HepG2 (cell line): Measurements from ENCODE around the gene GLI3. TPM values are rescaled to one million over a fixed set of nuclear protein-coding genes. Genes with fewer than 3 reads are reported as not detected.

ENCODE experiments used
- ATAC-seq: fragments of 200-7000 bp; cut with Tn5 transposase; 3 replicates; pipeline ENCODE4 v1.9.1; 2020; ENCODE audit warnings: mild to moderate bottlenecking, moderate library complexity
- BruUV-seq: library from RNA; stranded (reverse); fragments of 400-500 nt; replicated peaks from 2 replicates; lab custom pipeline; 2021; lab: Mats Ljungman, UMichigan
- CTCF ChIA-PET: fragments of 300-600 bp; formaldehyde crosslinking; extraction: SDS; loops from one replicate; lab custom pipeline; 2021; ENCODE audit warnings: low total read pairs, inconsistent platforms, low intra/inter-chr PET ratio; lab: Yijun Ruan, JAX
- POLR2A ChIA-PET: fragments of 350-600 bp; sonication (Branson Sonifier 250); formaldehyde crosslinking; loops from one replicate; lab custom pipeline; 2020; ENCODE audit warnings: antibody characterized with exemption, inconsistent platforms; lab: Yijun Ruan, JAX
- DNase-seq: peaks from one replicate; pipeline ENCODE4 v3.0.0-alpha.2; 2015; ENCODE audit warnings: low spot score
- FAIRE-seq: peaks from 3 replicates; lab custom pipeline; 2011; peaks lifted over from hg19 to GRCh38; lab: Jason Lieb, UNC
- H2AFZ ChIP-seq: one replicate; pipeline ENCODE4 v1.6.1; 2011; ENCODE audit warnings: low read length, inconsistent platforms
- H3K27ac ChIP-seq: fragments of 300-600 bp; 3 replicates; pipeline ENCODE4 v1.8.0; 2011; ENCODE audit warnings: mixed run types, mild to moderate bottlenecking, mixed read lengths, low read length, inconsistent platforms; ENCODE audit not compliant: insufficient read depth; ENCODE audit errors: extremely low read length
- H3K27me3 ChIP-seq, 2 experiments: fragments of 200-600 bp in 1 of 2; 2 replicates in 1 of 2; 3 replicates in 1 of 2; pipeline versions ENCODE4 v1.6.0 to v1.8.0; 2011; ENCODE audit warnings: low read length in 2 of 2, mild to moderate bottlenecking in 2 of 2, moderate library complexity in 2 of 2, inconsistent platforms in 1 of 2; ENCODE audit not compliant: insufficient read depth in 2 of 2, control insufficient read depth in 1 of 2
- H3K36me3 ChIP-seq, 2 experiments: fragments of 200-600 bp in 1 of 2; replicated peaks in 1 of 2; 2 replicates in 1 of 2; 3 replicates in 1 of 2; pipeline versions ENCODE4 v1.5.1 to v1.8.0; 2011; ENCODE audit warnings: low read length in 2 of 2, inconsistent platforms in 1 of 2; ENCODE audit not compliant: insufficient read depth in 2 of 2, control insufficient read depth in 1 of 2
- H3K4me1 ChIP-seq: 2 replicates; pipeline ENCODE4 v1.5.1; 2012; ENCODE audit warnings: low read length, inconsistent platforms; ENCODE audit not compliant: insufficient read depth
- H3K4me2 ChIP-seq: 2 replicates; pipeline ENCODE4 v1.6.0; 2011; ENCODE audit warnings: low read depth, low read length, inconsistent platforms
- H3K4me3 ChIP-seq, 3 experiments: fragments of 200-600 bp in 1 of 3; sonication (generic), shearing (Covaris generic) in 1 of 3; replicated peaks in 1 of 3; 2 replicates each; pipeline ENCODE4 v1.5.1; 2011 to 2016; ENCODE audit warnings: low read length in 3 of 3, inconsistent platforms in 2 of 3, low read depth in 2 of 3, mild to moderate bottlenecking in 2 of 3, control low read depth in 1 of 3, mixed read lengths in 1 of 3; ENCODE audit not compliant: insufficient read depth in 1 of 3
- H3K79me2 ChIP-seq: one replicate; pipeline ENCODE4 v1.6.1; 2011; ENCODE audit warnings: low read length, inconsistent platforms; ENCODE audit not compliant: insufficient read depth
- H3K9ac ChIP-seq: 2 replicates; pipeline ENCODE4 v1.6.0; 2011; ENCODE audit warnings: mild to moderate bottlenecking, low read depth, low read length, inconsistent platforms; ENCODE audit not compliant: insufficient read depth
- H3K9me3 ChIP-seq: 2 replicates; pipeline ENCODE4 v1.5.1; 2012; ENCODE audit warnings: mild to moderate bottlenecking, low read length
- H4K20me1 ChIP-seq: 2 replicates; pipeline ENCODE4 v1.6.0; 2011; ENCODE audit warnings: inconsistent platforms, mild to moderate bottlenecking, low read length, moderate library complexity; ENCODE audit not compliant: insufficient read depth
- ATAD3A ChIP-seq: sonication (generic); formaldehyde crosslinking; IDR thresholded peaks from 2 replicates; pipeline ENCODE4 v1.4.0; 2020; ENCODE audit warnings: missing genetic modification reagents
- FOXK1 ChIP-seq: sonication (generic); formaldehyde crosslinking; IDR thresholded peaks from 2 replicates; pipeline ENCODE4 v1.4.0; 2020; ENCODE audit warnings: low read depth, missing genetic modification reagents, borderline replicate concordance
- HNRNPH1 ChIP-seq: fragments of 200-400 bp; formaldehyde crosslinking; optimal IDR thresholded peaks from 2 replicates; pipeline ENCODE3; 2017; ENCODE audit warnings: mild to moderate bottlenecking, low read depth, low read length
- HOXA9 ChIP-seq: sonication (generic); formaldehyde crosslinking; IDR thresholded peaks from 2 replicates; pipeline ENCODE4 v1.8.1; 2022; ENCODE audit warnings: missing genetic modification reagents, mild to moderate bottlenecking, moderate library complexity, borderline replicate concordance
- MAZ ChIP-seq, 2 experiments: sonication (generic) in 1 of 2; formaldehyde crosslinking in 1 of 2; IDR thresholded peaks; 2 replicates each; pipeline versions ENCODE4 v1.5.0 to v1.6.1; 2012 to 2020; ENCODE audit warnings: low read depth in 2 of 2, mild to moderate bottlenecking in 2 of 2, borderline replicate concordance in 1 of 2, improper control_type of control experiment in 1 of 2, low read length in 1 of 2, missing genetic modification reagents in 1 of 2, moderate library complexity in 1 of 2
- NFKB2 ChIP-seq: sonication (generic); formaldehyde crosslinking; IDR thresholded peaks from 2 replicates; pipeline ENCODE4 v1.4.0; 2020; ENCODE audit warnings: missing genetic modification reagents, borderline replicate concordance
- PCBP2 ChIP-seq: fragments of 200-400 bp; formaldehyde crosslinking; optimal IDR thresholded peaks from 2 replicates; pipeline ENCODE3; 2018; ENCODE audit warnings: low read length, low read depth; ENCODE audit not compliant: poor library complexity, severe bottlenecking
- TP53 ChIP-seq: sonication (generic); formaldehyde crosslinking; conservative IDR thresholded peaks from 2 replicates; pipeline ENCODE4 v1.4.0; 2020; ENCODE audit warnings: missing genetic modification reagents
- ZNF674 ChIP-seq: sonication (generic); formaldehyde crosslinking; IDR thresholded peaks from 2 replicates; pipeline ENCODE4 v1.5.0; 2020; ENCODE audit warnings: low read depth, mild to moderate bottlenecking, missing genetic modification reagents
- ZNF709 ChIP-seq: sonication (generic); formaldehyde crosslinking; IDR thresholded peaks from 2 replicates; pipeline ENCODE4 v1.5.0; 2020; ENCODE audit warnings: mild to moderate bottlenecking, missing genetic modification reagents
- ZNF737 ChIP-seq: sonication (generic); formaldehyde crosslinking; IDR thresholded peaks from 2 replicates; pipeline ENCODE4 v1.5.0; 2020; ENCODE audit warnings: missing genetic modification reagents, mild to moderate bottlenecking, borderline replicate concordance
- ZSCAN9 ChIP-seq: IDR thresholded peaks from 2 replicates; pipeline ENCODE4 v1.6.1; 2016; ENCODE audit warnings: borderline replicate concordance
- WGBS: methylation state at CpG from one replicate; pipeline ENCODE4 v1.1.6; 2017; ENCODE audit warnings: low lambda C conversion rate; 5-methylcytosine and 5-hydroxymethylcytosine counted together
- in situ Hi-C: cut with HindIII; loops from 2 replicates; pipeline ENCODE4 v1.10.0; 2017; ENCODE audit warnings: low pct_unique_long_range_greater_than_20kb; ENCODE audit not compliant: extremely low pct_ligation_motif_present
- intact Hi-C: fragments of 100-400 bp; cut with micrococcal nuclease; formaldehyde crosslinking; loops from one replicate; pipeline ENCODE4 v1.10.0; 2022; ENCODE audit not compliant: unreplicated experiment
- polyA plus RNA-seq, 8 experiments: library from polyadenylated mRNA; depleted of rRNA in 3 of 8; stranded (reverse) in 7 of 8; unstranded in 1 of 8; fragments of >200 nt; fragmentation: Illumina TruSeq in 4 of 8; extraction: Trizol in 4 of 8; gene quantifications; 2 replicates each; pipeline versions ENCODE4 v1.2.1 to v1.2.3, GENCODE V29; 2011 to 2016; ENCODE audit warnings: low read depth in 4 of 8, missing spikeins in 1 of 8, mixed read lengths in 1 of 8; ENCODE audit not compliant: insufficient read depth in 1 of 8
- total RNA-seq, 5 experiments: library from RNA; depleted of rRNA; stranded (reverse); fragments of >200 nt; fragmentation: Illumina TruSeq; extraction: Trizol; gene quantifications; 2 replicates each; pipeline ENCODE4 v1.2.3, GENCODE V29; 2016; ENCODE audit warnings: low read depth in 1 of 5
- TF ChIP-seq, protein P1 (sequence below): sonication (generic); formaldehyde crosslinking; IDR thresholded peaks from 2 replicates; pipeline ENCODE4 v1.4.0; 2020; ENCODE audit warnings: missing genetic modification reagents
- TF ChIP-seq, protein P2 (sequence below): sonication (generic); formaldehyde crosslinking; IDR thresholded peaks from 2 replicates; pipeline ENCODE4 v1.5.0; 2020; ENCODE audit warnings: mild to moderate bottlenecking, missing genetic modification reagents, borderline replicate concordance
- TF ChIP-seq, protein P3 (sequence below): IDR thresholded peaks from 2 replicates; pipeline ENCODE4 v1.6.1; 2016

GLI3 gene
- total and polyA plus RNA-seq, 2 of the 13 experiments (the other 11 are each of a cell fraction or from before 2014, with no cell fraction given): not detected

DNA sequence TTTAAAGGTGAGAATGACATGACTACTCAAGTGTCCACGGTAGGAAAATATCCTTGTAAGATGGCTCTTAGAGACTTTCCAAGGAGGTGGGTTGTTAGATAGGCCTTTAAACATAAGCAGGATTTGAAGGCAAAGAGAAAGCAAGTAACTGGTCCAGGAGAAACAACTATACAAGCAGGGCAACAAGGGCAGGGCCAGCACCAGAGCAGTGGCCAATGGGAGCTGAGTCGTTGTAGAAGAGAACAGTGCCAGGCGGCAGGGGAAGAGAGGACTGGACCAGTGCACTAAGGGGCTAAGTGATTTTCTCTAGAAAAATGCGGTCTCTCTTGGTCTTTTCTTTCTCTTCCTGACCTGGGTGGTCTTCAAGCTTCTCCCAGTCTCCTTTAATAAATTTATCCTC is 94.9 kb downstream of the GLI3 start:
- Histone ChIP-seq H2AFZ (no peak overlapping the region), H3K9me3 (no peaks in the 10 kb centered on the region), H3K4me2 (no peak overlapping the region), H3K79me2 (no peaks in the 10 kb centered on the region), H3K27me3 (peaks cover 0 to 16% of the 10 kb centered on the region in 2 experiments; a peak in 1 of 5 replicates), H3K4me3 (no peak overlapping the region), H3K4me1 (no peaks in the 10 kb centered on the region), H4K20me1 (no peaks in the 10 kb centered on the region), H3K9ac (no peak overlapping the region), H3K36me3 (no peaks in the 10 kb centered on the region), H3K27ac (no peak overlapping the region)
- in situ Hi-C loops (no loop called here), intact Hi-C loops (no loop called here)
- DNase-seq (no peak), FAIRE-seq (no peak), ATAC-seq (no peak)
- 42% methylated on average over 4 of the region's 4 CpGs for WGBS
- BruUV-seq: no TSS peak
- TF ChIP-seq PCBP2: no peak
- TF ChIP-seq, protein P1, sequence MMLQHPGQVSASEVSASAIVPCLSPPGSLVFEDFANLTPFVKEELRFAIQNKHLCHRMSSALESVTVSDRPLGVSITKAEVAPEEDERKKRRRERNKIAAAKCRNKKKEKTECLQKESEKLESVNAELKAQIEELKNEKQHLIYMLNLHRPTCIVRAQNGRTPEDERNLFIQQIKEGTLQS (CRISPR knock-in tag): no peak
- no peak for TF ChIP-seq FOXK1 (CRISPR knock-in tag)
- TF ChIP-seq ZNF737 (CRISPR knock-in tag): no peak
- no peak for TF ChIP-seq NFKB2
- no peak for TF ChIP-seq ATAD3A (CRISPR knock-in tag)
- TF ChIP-seq MAZ (IDR thresholded peaks at IDR 0.05; ENCODE audit: borderline replicate concordance, low read depth, low read length): no peak
- TF ChIP-seq MAZ (CRISPR knock-in tag; IDR thresholded peaks at IDR 0.05; ENCODE audit: low read depth): no peak
- TF ChIP-seq HNRNPH1: no peak
- no peak for TF ChIP-seq ZNF674 (CRISPR knock-in tag)
- TF ChIP-seq ZNF709 (CRISPR knock-in tag): no peak
- no peak for TF ChIP-seq HOXA9 (CRISPR knock-in tag)
- TF ChIP-seq, protein P2, sequence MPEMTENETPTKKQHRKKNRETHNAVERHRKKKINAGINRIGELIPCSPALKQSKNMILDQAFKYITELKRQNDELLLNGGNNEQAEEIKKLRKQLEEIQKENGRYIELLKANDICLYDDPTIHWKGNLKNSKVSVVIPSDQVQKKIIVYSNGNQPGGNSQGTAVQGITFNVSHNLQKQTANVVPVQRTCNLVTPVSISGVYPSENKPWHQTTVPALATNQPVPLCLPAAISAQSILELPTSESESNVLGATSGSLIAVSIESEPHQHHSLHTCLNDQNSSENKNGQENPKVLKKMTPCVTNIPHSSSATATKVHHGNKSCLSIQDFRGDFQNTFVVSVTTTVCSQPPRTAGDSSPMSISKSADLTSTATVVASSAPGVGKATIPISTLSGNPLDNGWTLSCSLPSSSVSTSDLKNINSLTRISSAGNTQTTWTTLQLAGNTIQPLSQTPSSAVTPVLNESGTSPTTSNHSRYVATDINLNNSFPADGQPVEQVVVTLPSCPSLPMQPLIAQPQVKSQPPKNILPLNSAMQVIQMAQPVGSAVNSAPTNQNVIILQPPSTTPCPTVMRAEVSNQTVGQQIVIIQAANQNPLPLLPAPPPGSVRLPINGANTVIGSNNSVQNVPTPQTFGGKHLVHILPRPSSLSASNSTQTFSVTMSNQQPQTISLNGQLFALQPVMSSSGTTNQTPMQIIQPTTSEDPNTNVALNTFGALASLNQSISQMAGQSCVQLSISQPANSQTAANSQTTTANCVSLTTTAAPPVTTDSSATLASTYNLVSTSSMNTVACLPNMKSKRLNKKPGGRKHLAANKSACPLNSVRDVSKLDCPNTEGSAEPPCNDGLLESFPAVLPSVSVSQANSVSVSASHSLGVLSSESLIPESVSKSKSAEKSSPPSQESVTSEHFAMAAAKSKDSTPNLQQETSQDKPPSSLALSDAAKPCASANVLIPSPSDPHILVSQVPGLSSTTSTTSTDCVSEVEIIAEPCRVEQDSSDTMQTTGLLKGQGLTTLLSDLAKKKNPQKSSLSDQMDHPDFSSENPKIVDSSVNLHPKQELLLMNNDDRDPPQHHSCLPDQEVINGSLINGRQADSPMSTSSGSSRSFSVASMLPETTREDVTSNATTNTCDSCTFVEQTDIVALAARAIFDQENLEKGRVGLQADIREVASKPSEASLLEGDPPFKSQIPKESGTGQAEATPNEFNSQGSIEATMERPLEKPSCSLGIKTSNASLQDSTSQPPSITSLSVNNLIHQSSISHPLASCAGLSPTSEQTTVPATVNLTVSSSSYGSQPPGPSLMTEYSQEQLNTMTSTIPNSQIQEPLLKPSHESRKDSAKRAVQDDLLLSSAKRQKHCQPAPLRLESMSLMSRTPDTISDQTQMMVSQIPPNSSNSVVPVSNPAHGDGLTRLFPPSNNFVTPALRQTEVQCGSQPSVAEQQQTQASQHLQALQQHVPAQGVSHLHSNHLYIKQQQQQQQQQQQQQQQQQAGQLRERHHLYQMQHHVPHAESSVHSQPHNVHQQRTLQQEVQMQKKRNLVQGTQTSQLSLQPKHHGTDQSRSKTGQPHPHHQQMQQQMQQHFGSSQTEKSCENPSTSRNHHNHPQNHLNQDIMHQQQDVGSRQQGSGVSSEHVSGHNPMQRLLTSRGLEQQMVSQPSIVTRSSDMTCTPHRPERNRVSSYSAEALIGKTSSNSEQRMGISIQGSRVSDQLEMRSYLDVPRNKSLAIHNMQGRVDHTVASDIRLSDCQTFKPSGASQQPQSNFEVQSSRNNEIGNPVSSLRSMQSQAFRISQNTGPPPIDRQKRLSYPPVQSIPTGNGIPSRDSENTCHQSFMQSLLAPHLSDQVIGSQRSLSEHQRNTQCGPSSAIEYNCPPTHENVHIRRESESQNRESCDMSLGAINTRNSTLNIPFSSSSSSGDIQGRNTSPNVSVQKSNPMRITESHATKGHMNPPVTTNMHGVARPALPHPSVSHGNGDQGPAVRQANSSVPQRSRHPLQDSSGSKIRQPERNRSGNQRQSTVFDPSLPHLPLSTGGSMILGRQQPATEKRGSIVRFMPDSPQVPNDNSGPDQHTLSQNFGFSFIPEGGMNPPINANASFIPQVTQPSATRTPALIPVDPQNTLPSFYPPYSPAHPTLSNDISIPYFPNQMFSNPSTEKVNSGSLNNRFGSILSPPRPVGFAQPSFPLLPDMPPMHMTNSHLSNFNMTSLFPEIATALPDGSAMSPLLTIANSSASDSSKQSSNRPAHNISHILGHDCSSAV (CRISPR knock-in tag): no peak
- TF ChIP-seq, protein P3, sequence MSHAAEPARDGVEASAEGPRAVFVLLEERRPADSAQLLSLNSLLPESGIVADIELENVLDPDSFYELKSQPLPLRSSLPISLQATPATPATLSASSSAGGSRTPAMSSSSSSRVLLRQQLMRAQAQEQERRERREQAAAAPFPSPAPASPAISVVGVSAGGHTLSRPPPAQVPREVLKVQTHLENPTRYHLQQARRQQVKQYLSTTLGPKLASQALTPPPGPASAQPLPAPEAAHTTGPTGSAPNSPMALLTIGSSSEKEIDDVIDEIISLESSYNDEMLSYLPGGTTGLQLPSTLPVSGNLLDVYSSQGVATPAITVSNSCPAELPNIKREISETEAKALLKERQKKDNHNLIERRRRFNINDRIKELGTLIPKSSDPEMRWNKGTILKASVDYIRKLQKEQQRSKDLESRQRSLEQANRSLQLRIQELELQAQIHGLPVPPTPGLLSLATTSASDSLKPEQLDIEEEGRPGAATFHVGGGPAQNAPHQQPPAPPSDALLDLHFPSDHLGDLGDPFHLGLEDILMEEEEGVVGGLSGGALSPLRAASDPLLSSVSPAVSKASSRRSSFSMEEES (CRISPR knock-in tag): no peak
- no peak for TF ChIP-seq TP53 (CRISPR knock-in tag)
- no peak for TF ChIP-seq ZSCAN9 (CRISPR knock-in tag)
- POLR2A ChIA-PET: no interaction called here
- CTCF ChIA-PET: no interaction called here
